ENCODE data around the gene WDR43. TPM values are rescaled to one million over a fixed set of nuclear protein-coding genes. Genes with fewer than 3 reads are reported as not detected.
A peak's percentile ranks its signal among the peaks of the same experiment; 100 is the strongest.

The WDR43 gene
- total RNA-seq, 1 experiment from 2014 or later = 134 TPM

DNA sequence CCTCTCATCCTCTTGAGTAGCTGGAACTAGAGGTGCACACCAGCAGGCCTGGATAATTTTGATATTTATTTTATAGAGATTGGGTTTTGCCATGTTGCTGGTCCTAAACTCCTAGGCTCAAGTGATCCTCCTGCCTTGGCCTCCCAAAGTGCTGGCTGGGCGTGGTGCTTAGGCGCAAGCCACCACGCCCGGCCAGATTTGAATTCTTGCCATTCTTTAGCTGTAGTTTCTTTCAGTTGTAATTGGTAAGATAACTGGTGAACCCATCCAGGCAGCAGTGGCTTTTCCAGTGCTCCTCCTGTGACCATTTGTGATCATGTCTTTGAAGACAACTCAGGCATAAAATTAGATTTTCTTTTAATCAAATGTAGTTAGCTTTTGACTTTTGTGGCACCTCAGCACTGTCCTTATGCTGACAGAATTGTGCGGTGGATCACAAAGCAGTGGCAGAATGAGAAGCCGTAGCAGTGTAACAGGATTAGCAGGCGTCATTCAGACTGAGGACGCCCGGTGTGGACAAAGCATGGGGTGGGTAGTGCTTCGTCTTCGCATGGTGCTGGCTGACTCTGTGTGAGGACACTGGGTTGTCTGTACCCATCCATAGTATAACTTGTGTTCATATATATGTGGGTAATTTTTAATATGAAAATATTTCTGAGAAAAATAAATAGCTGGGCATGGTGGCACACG, 56.6 kb downstream of the WDR43 start:
- intact Hi-C loops (cut with micrococcal nuclease) = loop anchor here (10.0 kb wide), 1 partner anchor 344 kb away; no protein-coding TSS in a partner anchor

GRCh38 chr2:28951910-28952835, 57.7 kb downstream of the WDR43 start:
- no peak overlapping the region for H2AFZ ChIP-seq (ENCODE audit: low read length)
- peak overlapping the region; percentile 57 for H3K27ac ChIP-seq (ENCODE audit: low read length)
- peak; percentile 58 for ATAC-seq
- no peak overlapping the region for H3K4me3 ChIP-seq (ENCODE audit: low read length)
- H3F3A ChIP-seq (ENCODE audit: low read length, unreplicated experiment) = no peaks in the 10 kb centered on the region
- DNase-seq = peak; percentile 73
- H3K79me2 ChIP-seq (ENCODE audit: low read length) = no peaks in the 10 kb centered on the region
- POLR2A ChIA-PET (ENCODE audit: unreplicated experiment) = interaction anchor here (0.6 kb wide), 1 partner anchor 37 kb away, joined by 3 read pairs; no protein-coding TSS in a partner anchor
- H3K36me3 ChIP-seq (ENCODE audit: low read depth, low read length) = peaks cover 19% of the 10 kb centered on the region
- no peaks in the 10 kb centered on the region for H3K9me2 ChIP-seq (replicated peaks; ENCODE audit: low read length)
- H4K20me1 ChIP-seq (ENCODE audit: low read length) = peaks cover 6% of the 10 kb centered on the region; the same call in 1 of the 2 replicates
- peak overlapping the region; percentile 60 for H3K4me2 ChIP-seq (ENCODE audit: low read length)
- no peak overlapping the region for H3K9ac ChIP-seq (ENCODE audit: low read length)
- no TSS peak for BruUV-seq (replicated peaks)
- H3K9me3 ChIP-seq (ENCODE audit: low read length) = no peaks in the 10 kb centered on the region
- TF ChIP-seq EZH2 (IDR thresholded peaks at IDR 0.05; ENCODE audit: low read length, unreplicated experiment) (no peak), EZH2phosphoT487 (IDR thresholded peaks at IDR 0.05; ENCODE audit: borderline replicate concordance, low read length) (no peak), CTCF (conservative IDR thresholded peaks at IDR 0.05; ENCODE audit: low read depth, low read length) (no peak)
- H3K4me1 ChIP-seq (ENCODE audit: insufficient read depth, low read length) = peaks cover 24% of the 10 kb centered on the region
- CTCF ChIA-PET = interaction anchor here (0.5 to 0.7 kb wide), 2 partner anchors 24 to 113 kb away, joined by 3 to 4 read pairs; no protein-coding TSS in a partner anchor
- H3K27me3 ChIP-seq (ENCODE audit: low read length) = no peaks in the 10 kb centered on the region
- intact Hi-C loops (cut with micrococcal nuclease) = loop anchor here (1.0 to 10.0 kb wide), 2 partner anchors 131 to 343 kb away; no protein-coding TSS in a partner anchor

More for the DNA sequence above, 56.6 kb downstream of the WDR43 start:
- Histone ChIP-seq H3K27ac (ENCODE audit: low read length) (no peak overlapping the region), H3K36me3 (ENCODE audit: low read depth, low read length) (peaks cover 29% of the 10 kb centered on the region), H3K4me2 (ENCODE audit: low read length) (no peak overlapping the region), H3K9ac (ENCODE audit: low read length) (no peak overlapping the region), H3K9me2 (replicated peaks; ENCODE audit: low read length) (no peaks in the 10 kb centered on the region), H3K27me3 (ENCODE audit: low read length) (no peaks in the 10 kb centered on the region), H3K4me3 (ENCODE audit: low read length) (no peak overlapping the region), H2AFZ (ENCODE audit: low read length) (no peak overlapping the region), H3F3A (ENCODE audit: low read length, unreplicated experiment) (no peaks in the 10 kb centered on the region), H3K4me1 (ENCODE audit: insufficient read depth, low read length) (peaks cover 24% of the 10 kb centered on the region), H3K79me2 (ENCODE audit: low read length) (no peaks in the 10 kb centered on the region), H3K9me3 (ENCODE audit: low read length) (no peaks in the 10 kb centered on the region), H4K20me1 (ENCODE audit: low read length) (peaks cover 6% of the 10 kb centered on the region; the same call in 1 of the 2 replicates)
- no peak for TF ChIP-seq EZH2 (IDR thresholded peaks at IDR 0.05; ENCODE audit: low read length, unreplicated experiment)
- TF ChIP-seq EZH2phosphoT487 (IDR thresholded peaks at IDR 0.05; ENCODE audit: borderline replicate concordance, low read length) = no peak
- TF ChIP-seq CTCF (conservative IDR thresholded peaks at IDR 0.05; ENCODE audit: low read depth, low read length) = no peak
- BruUV-seq (replicated peaks) = no TSS peak
- ChIA-PET CTCF (no interaction called here), POLR2A (ENCODE audit: unreplicated experiment) (no interaction called here)
- peak; percentile 25 for DNase-seq
- no peak for ATAC-seq

All from PC-3 (cell line).